ENCODE data around the gene TMEM120A. TPM values are rescaled to one million over a fixed set of nuclear protein-coding genes. Genes with fewer than 3 reads are reported as not detected.

TMEM120A gene
- polyA plus RNA-seq, 1 of the 3 experiments (the other 2 are of a cell fraction) = 59.8 TPM

DNA sequence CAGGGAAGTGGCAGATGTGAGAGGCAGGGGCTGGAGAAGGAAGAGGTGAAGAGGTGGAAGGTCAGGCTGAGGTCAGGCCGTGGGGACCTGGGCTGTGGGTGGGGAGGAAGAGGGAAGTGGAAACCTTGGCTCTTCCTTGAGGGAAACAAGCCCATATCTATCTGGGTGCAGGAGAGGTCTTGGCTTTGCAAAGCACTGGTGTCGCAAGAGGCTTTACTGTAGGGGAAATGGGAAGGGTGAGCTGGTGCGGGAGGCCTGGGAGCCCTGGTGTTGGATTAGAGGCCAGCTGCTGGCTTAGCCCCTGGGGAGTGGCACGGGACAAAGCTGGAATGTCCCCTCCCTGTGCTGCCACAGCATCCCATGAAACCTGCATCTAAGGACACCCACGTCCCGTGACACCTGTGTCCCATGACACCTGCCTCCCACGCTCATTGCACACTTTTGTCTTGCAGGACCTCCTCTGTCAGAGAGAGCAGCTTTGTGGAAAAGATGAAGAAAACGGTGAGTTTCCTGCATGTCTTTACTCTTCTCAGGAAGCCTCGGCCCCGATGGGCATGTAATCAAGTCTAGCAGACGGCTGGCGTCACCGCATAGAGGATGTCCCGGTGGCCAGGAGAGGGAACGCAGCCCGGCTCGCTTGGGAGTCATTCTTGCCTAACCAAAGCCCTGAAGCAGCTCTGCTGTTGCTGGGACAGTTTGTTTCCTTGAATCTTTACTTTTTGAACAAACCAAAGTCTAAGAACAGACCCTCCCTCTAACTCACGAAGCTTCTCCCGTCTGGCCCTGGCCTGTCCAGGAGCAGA, 22.2 kb downstream of the TMEM120A start:
- no peak overlapping the region for H3K27ac ChIP-seq (ENCODE audit: low read depth in 2 of 2, low read length in 1 of 2)
- H3K27me3 ChIP-seq (ENCODE audit: insufficient read depth) = no peaks in the 10 kb centered on the region
- WGBS (ENCODE audit: low lambda C conversion rate) = 92% methylated on average over 19 of the region's 19 CpGs
- H3F3A ChIP-seq (replicated peaks; ENCODE audit: insufficient read depth) = no peaks in the 10 kb centered on the region
- DNase-seq = peak; percentile 61
- H3K4me3 ChIP-seq (ENCODE audit: low read depth in 2 of 2, low read length in 1 of 2) = no peak overlapping the region
- peaks cover 0 to 20% of the 10 kb centered on the region in 2 experiments; a peak in 1 of 4 replicates for H3K4me1 ChIP-seq (ENCODE audit: control insufficient read depth in 1 of 2, insufficient read depth in 2 of 2, low read depth in 1 of 2, low read length in 1 of 2)
- no peaks in the 10 kb centered on the region for H3K79me2 ChIP-seq (ENCODE audit: insufficient read depth)
- no peak overlapping the region for H3K4me2 ChIP-seq
- H3K9ac ChIP-seq = no peak overlapping the region
- POLR2A ChIA-PET = no interaction called here
- peaks cover 3 to 8% of the 10 kb centered on the region in 2 experiments for H3K36me3 ChIP-seq (replicated peaks in 1 of 2; ENCODE audit: control insufficient read depth in 1 of 2, insufficient read depth in 2 of 2, low read length in 1 of 2)
- no peak overlapping the region for H2AFZ ChIP-seq (ENCODE audit: low read depth)
- no peaks in the 10 kb centered on the region for H3K9me3 ChIP-seq
- TF ChIP-seq JUND (IDR thresholded peaks at IDR 0.05) = no peak
- TF ChIP-seq, protein P1, sequence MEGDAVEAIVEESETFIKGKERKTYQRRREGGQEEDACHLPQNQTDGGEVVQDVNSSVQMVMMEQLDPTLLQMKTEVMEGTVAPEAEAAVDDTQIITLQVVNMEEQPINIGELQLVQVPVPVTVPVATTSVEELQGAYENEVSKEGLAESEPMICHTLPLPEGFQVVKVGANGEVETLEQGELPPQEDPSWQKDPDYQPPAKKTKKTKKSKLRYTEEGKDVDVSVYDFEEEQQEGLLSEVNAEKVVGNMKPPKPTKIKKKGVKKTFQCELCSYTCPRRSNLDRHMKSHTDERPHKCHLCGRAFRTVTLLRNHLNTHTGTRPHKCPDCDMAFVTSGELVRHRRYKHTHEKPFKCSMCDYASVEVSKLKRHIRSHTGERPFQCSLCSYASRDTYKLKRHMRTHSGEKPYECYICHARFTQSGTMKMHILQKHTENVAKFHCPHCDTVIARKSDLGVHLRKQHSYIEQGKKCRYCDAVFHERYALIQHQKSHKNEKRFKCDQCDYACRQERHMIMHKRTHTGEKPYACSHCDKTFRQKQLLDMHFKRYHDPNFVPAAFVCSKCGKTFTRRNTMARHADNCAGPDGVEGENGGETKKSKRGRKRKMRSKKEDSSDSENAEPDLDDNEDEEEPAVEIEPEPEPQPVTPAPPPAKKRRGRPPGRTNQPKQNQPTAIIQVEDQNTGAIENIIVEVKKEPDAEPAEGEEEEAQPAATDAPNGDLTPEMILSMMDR (IDR thresholded peaks at IDR 0.05) = peak; percentile 30; the same call in 1 of the 2 replicates
- TF ChIP-seq NFIC (IDR thresholded peaks at IDR 0.05; ENCODE audit: borderline replicate concordance) = no peak
- TF ChIP-seq FOXJ3 (CRISPR knock-in tag; IDR thresholded peaks at IDR 0.05) = no peak
- TF ChIP-seq CHD2 (IDR thresholded peaks at IDR 0.05; ENCODE audit: low read length, partially characterized antibody) = no peak
- no peaks in the 10 kb centered on the region for H4K20me1 ChIP-seq (ENCODE audit: insufficient read depth)
- no peaks in the 10 kb centered on the region for H3K9me2 ChIP-seq
- CTCF ChIA-PET = interaction anchor here (0.8 to 2.6 kb wide), 8 partner anchors 8 to 106 kb away, joined by 3 to 9 read pairs (median 5); no protein-coding TSS in a partner anchor

DNA sequence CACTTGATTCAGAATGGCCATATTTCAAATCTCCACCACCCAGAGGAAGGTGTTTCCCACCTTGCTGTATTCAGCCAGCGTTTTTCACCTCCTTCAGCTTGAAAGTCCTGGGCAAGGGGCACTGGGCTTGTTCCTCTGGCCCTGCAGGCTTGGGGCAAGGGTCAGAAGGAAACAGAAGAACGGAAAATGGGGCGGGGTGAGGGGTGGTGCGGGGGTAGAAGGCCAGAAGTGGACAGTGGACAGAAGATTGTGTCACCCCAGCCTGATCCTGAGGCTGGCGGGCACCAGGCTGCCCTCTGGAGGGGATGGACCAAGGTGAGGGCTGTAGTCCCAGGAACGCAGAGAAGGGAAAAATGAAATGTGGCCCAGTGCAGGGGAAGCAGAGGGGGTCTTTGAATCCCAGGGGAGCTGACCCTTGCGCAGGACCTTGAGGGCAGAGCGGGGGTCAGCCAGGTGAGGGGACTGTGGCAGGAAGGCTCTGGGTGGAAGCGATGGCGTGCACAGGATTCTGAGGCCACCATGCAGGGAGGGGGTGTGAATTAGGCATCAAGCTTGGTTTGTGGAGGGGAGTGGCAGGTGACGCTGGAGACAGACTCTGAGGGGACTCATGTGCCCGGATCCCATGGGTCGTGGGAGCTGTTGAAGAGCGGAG, 23.0 kb downstream of the TMEM120A start:
- Histone ChIP-seq H3K9ac (no peak overlapping the region), H3K79me2 (ENCODE audit: insufficient read depth) (no peaks in the 10 kb centered on the region), H3K27ac (ENCODE audit: low read depth in 2 of 2, low read length in 1 of 2) (no peak overlapping the region), H3K4me1 (ENCODE audit: control insufficient read depth in 1 of 2, insufficient read depth in 2 of 2, low read depth in 1 of 2, low read length in 1 of 2) (peaks cover 0 to 27% of the 10 kb centered on the region in 2 experiments; a peak in 1 of 4 replicates), H3K4me2 (no peak overlapping the region), H4K20me1 (ENCODE audit: insufficient read depth) (no peaks in the 10 kb centered on the region), H3K36me3 (replicated peaks in 1 of 2; ENCODE audit: control insufficient read depth in 1 of 2, insufficient read depth in 2 of 2, low read length in 1 of 2) (peaks cover 3 to 7% of the 10 kb centered on the region in 2 experiments), H3K9me2 (no peaks in the 10 kb centered on the region), H3K4me3 (ENCODE audit: low read depth in 2 of 2, low read length in 1 of 2) (no peak overlapping the region), H3K27me3 (ENCODE audit: insufficient read depth) (no peaks in the 10 kb centered on the region), H2AFZ (ENCODE audit: low read depth) (no peak overlapping the region), H3F3A (replicated peaks; ENCODE audit: insufficient read depth) (no peaks in the 10 kb centered on the region), H3K9me3 (no peaks in the 10 kb centered on the region)
- CTCF ChIA-PET = interaction anchor here (0.8 to 2.6 kb wide), 6 partner anchors 8 to 105 kb away, joined by 3 to 9 read pairs (median 6); no protein-coding TSS in a partner anchor
- no peak for TF ChIP-seq GABPA (IDR thresholded peaks at IDR 0.05; ENCODE audit: low read depth)
- TF ChIP-seq, protein P2, sequence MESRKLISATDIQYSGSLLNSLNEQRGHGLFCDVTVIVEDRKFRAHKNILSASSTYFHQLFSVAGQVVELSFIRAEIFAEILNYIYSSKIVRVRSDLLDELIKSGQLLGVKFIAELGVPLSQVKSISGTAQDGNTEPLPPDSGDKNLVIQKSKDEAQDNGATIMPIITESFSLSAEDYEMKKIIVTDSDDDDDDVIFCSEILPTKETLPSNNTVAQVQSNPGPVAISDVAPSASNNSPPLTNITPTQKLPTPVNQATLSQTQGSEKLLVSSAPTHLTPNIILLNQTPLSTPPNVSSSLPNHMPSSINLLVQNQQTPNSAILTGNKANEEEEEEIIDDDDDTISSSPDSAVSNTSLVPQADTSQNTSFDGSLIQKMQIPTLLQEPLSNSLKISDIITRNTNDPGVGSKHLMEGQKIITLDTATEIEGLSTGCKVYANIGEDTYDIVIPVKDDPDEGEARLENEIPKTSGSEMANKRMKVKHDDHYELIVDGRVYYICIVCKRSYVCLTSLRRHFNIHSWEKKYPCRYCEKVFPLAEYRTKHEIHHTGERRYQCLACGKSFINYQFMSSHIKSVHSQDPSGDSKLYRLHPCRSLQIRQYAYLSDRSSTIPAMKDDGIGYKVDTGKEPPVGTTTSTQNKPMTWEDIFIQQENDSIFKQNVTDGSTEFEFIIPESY (IDR thresholded peaks at IDR 0.05; ENCODE audit: borderline replicate concordance, low read depth) = no peak
- no peak for TF ChIP-seq JUND (IDR thresholded peaks at IDR 0.05)
- TF ChIP-seq FOXM1 (IDR thresholded peaks at IDR 0.05; ENCODE audit: low read depth) = no peak
- no peak for TF ChIP-seq SIN3A (IDR thresholded peaks at IDR 0.05; ENCODE audit: borderline replicate concordance, low read depth, low read length)
- TF ChIP-seq, protein P3, sequence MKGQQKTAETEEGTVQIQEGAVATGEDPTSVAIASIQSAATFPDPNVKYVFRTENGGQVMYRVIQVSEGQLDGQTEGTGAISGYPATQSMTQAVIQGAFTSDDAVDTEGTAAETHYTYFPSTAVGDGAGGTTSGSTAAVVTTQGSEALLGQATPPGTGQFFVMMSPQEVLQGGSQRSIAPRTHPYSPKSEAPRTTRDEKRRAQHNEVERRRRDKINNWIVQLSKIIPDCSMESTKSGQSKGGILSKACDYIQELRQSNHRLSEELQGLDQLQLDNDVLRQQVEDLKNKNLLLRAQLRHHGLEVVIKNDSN (IDR thresholded peaks at IDR 0.05; ENCODE audit: borderline replicate concordance, low read depth) = no peak
- TF ChIP-seq, protein P4, sequence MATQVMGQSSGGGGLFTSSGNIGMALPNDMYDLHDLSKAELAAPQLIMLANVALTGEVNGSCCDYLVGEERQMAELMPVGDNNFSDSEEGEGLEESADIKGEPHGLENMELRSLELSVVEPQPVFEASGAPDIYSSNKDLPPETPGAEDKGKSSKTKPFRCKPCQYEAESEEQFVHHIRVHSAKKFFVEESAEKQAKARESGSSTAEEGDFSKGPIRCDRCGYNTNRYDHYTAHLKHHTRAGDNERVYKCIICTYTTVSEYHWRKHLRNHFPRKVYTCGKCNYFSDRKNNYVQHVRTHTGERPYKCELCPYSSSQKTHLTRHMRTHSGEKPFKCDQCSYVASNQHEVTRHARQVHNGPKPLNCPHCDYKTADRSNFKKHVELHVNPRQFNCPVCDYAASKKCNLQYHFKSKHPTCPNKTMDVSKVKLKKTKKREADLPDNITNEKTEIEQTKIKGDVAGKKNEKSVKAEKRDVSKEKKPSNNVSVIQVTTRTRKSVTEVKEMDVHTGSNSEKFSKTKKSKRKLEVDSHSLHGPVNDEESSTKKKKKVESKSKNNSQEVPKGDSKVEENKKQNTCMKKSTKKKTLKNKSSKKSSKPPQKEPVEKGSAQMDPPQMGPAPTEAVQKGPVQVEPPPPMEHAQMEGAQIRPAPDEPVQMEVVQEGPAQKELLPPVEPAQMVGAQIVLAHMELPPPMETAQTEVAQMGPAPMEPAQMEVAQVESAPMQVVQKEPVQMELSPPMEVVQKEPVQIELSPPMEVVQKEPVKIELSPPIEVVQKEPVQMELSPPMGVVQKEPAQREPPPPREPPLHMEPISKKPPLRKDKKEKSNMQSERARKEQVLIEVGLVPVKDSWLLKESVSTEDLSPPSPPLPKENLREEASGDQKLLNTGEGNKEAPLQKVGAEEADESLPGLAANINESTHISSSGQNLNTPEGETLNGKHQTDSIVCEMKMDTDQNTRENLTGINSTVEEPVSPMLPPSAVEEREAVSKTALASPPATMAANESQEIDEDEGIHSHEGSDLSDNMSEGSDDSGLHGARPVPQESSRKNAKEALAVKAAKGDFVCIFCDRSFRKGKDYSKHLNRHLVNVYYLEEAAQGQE (IDR thresholded peaks at IDR 0.05; ENCODE audit: low read depth, low read length) = no peak
- no peak for TF ChIP-seq YY1 (IDR thresholded peaks at IDR 0.05; ENCODE audit: low read depth)
- no peak for TF ChIP-seq RFX5 (IDR thresholded peaks at IDR 0.05; ENCODE audit: low read length)
- TF ChIP-seq NRF1 (IDR thresholded peaks at IDR 0.05; ENCODE audit: low read depth, low read length) = no peak
- DNase-seq = no peak
- 96% methylated on average over 14 of the region's 14 CpGs for WGBS (ENCODE audit: low lambda C conversion rate)
- POLR2A ChIA-PET = no interaction called here

Data from SK-N-SH (cell line).